DMS 273 treated with DMSO at 0.1 percent for 48 hours (cell line): ENCODE data around the gene ADD2.
A peak's percentile ranks its signal among the peaks of the same experiment; 100 is the strongest.
"Not testable (repeated sequence)": the region's sequence is repeated elsewhere in the genome, so short reads cannot be mapped to it uniquely, and the experiment has no call there.

Source experiments
- DNase-seq: peaks from one replicate; lab custom pipeline; 2025; lab: John Stamatoyannopoulos, UW

The ADD2 gene

DNA sequence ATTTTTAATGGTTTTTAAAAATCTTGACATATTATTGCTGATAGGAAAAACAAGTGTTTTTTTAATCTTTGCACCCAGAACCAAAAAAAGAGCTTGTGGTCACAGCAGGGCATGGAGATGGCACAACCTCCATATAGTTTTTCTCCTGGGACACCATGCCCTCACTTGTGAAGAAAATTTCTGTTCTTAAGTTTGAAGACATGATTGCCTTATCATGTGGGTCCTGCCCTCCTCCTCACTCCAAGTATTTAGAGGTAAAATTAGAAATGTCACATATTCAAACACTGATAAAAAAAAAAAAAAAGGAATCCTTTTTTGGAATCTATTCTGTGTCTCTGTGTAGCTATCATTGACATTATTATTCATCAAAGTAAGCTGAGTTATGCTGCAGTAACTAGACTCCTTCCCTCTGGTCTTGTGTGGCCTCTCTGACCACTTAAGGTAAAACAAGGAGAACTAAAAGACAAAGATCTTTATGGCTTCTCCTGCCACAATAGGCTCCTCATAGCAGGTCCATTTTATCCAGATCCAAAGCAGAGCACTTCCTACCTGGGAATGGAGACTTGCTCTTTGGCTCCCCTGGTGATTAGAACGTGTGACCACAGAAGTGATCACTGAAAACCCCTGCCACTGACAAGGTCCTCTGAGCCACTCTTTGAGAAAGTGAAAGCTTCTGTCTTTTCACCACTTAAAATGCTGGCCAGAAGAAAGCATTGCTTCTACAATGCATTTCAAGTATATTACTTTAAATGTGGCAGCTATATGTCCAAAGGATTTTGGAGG, 19.8 kb downstream of the ADD2 start:
- DNase-seq = no peak

DNA sequence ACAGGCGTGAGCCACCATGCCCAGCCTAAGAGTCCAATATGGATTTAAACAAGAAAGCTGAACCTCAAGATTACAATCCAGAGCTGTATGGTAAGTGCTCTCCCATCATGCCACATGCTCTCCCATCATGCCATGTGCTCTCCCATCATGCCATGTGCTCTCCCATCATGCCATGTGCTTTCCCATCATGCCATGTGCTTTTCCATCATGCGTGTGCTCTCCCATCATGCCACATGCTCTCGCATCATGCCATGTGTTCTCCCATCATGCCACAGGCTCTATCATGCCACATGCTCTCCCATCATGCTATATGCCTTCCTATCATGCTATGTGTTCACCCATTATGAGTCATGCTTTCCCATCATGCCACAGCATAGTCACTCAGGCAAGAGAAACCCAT, 20.7 kb downstream of the ADD2 start:
- no peak for DNase-seq

DNA sequence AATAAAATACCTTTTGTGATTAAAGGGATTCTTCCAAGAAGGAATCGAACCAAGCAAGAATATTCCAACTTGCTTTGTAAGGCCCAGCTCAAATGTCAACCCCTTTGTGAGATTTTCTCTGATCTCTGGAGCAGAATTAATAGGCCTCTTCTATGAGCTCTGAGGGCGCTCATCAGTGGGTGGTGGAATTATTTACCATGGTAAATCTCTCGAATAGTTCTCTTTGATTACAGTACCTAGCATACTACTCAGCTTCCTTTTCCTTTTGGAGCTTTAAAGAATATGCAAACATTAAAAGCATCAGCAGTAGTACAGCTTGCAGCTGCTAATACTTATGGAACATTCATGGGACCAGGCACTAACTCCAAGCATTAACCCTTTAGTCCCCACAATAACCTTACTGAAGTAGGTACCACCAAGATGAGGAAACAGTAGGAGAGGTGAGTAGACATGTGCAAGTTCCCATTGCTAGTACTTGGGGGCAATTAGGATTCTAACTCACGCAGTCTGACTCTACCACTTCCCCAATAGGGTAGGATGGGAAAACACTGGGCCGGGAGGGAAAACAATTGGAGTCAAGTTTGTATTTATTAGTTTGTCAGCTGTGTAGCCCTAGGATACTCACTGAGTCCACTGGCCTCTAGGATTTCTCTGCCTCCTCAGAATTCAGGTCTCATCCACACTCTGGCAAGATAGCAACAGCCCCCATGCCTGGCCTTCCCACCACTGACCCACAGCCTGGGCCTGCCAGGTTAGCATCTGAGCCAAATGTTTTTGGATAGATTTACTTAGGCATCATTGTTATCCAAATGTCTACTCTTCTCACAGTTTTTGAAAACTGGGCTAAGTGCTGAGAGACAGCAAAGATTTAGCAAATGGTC, 21.7 kb downstream of the ADD2 start:
- DNase-seq = no peak

DNA sequence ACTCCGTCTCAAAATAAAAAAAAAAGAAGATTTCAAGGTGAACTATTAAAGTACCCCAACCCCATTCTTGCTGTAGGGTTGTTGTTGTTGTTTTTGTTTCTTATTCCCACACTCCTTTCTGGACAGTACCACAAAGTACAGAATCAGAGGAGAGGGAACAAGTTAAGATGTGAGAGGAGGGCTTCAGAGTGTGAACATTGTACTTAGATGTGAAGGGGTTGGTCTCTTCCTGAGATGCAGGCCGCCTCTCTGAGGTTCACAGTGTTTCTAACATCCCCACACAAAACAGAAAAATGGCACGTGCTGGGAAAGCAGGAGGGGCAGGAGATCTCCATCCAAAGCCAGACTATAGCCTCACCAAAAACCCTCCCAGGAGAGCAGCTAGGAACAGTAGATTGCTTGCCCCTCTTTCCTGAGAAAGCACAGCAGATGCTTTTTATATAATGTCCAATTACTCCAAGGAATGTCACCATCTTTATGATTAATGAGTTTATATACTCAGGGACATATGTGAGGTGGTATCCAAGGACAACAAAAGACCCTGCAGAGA, 22.6 kb downstream of the ADD2 start:
- no peak for DNase-seq

DNA sequence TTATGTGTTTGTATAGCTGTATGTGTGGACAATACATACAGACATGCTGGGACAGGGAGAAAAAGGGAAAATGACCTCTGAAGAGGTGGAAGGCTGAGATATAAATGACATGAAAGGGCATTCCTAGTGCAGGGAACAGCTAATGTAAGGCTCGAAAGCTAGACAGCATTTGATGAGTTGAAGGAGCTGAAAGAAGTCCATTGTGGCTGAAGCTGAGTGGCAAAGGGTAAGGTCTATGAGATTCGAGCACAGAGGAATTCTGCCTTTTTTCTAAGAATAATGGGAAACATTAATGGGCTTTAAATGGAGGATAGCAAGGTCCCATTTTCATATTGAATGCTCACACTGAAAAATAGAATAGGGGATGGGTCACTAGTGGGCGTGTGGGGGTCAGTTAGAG, 23.6 kb downstream of the ADD2 start:
- no peak for DNase-seq

DNA sequence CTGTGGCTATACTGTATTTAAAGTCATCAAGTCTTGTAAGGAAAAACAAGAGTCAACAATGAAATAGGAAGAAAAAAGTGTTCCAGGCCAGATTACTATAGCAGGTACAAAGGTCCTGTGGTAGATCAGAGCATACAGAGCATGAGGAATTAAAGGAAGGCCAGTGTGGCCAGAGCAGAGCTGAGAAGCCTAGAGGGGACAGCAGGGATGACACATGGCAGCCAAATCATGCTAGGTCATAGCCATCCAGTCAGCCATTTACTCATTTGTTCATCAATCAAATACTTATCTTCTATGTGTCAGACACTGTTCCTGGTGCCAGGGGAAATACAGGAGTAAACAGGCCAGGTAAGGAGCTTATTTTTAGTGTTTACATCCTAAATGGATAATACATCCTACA, 24.3 kb downstream of the ADD2 start:
- DNase-seq = no peak

DNA sequence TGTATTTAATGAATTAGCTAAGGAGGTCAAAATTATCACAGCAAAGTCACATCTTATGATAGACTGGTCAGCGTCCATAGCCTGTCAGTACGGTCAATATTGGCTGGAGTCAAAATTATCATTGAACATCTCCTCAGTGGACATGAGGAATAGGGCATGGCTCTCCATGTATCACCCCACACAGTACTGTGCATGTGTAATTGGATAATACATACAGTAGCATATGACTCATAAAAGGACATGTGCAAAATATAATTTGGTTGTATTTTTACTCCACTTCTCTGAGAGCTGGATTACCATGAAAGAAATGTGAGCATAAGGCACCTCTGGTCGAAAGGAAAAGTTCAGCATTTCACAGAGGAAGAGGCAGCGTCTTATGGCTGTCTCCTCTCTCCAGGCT, 24.9 kb downstream of the ADD2 start:
- DNase-seq = no peak

DNA sequence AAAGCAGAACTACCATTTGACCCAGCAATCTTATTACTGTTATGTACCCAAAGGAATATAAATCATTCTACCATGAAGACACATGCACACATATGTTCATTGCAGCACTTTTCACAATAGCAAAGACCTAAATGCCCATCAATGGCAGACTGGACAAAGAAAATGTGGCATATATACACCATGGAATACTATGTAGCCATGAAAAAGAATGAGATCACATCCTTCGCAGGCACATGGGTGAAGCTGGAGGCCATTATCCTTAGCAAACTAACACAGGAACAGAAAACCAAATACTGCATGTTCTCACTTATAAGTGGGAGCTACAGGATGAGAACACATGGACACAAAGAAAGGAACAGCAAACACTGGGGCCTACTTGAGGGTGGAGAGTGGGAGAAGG, 28.5 kb downstream of the ADD2 start:
- DNase-seq = not testable (repeated sequence)

DNA sequence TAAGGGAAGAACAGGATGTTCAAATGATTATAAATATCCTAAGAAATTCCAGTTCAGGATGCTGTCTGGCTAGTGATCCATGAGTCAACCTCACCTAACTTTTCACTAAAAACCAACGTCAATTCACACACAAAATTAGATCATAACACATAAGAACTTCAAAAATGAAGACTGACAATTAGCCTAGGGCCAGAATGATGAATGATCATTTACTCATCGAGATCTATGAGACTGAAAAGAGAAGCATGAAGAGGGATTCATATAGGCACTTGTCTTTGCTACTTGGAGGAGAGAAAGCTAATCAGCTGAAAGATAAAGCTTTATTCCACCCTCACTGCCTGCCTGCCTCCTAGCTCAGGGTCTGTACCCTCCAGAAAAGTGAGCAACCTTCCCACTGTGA, 29.8 kb downstream of the ADD2 start:
- DNase-seq = no peak

DNA sequence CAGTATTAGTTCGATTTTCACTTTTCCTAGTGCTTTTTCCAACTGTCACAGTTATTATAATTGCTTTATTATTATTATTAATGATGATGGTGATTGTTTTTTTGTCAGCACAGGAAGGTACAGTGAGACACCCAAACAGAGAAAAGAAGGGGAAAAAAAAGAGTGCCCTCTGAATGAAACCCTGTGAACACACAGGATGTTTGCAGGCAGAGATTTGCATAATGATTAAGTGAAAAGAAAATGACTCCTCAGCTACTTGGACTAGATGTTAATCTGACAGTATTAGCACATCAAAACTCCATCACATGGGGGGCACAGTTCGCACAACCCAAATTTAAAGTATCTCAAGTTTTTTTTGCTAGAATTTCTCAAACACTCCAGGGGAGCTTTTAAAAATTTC, 32.9 kb downstream of the ADD2 start:
- DNase-seq = no peak

DNA sequence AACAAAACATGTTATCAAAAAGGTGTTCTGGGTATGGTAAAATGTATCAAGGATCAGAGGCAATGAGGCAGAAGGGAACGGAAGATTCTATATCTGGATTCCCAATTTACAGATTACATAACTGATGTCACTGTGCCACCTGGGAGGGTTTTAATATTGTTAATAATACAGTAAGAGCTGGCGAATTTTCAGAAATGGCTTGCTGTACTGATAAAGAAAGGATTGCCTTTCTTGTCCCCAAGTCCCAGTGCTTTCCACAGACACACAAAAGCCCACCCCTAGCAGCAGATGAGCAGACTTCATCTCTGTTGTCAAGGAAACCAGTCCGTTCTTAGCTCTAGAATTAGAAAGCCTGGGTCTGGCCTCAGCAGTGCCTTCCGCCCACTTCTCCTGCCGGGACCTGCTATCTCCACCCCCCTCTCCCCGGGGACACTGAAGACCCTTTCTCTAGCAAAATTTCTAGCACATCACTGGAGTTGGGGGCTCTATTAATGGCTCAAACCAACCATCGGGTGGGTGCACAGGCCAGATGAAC, 34.3 kb downstream of the ADD2 start:
- DNase-seq = no peak

DNA sequence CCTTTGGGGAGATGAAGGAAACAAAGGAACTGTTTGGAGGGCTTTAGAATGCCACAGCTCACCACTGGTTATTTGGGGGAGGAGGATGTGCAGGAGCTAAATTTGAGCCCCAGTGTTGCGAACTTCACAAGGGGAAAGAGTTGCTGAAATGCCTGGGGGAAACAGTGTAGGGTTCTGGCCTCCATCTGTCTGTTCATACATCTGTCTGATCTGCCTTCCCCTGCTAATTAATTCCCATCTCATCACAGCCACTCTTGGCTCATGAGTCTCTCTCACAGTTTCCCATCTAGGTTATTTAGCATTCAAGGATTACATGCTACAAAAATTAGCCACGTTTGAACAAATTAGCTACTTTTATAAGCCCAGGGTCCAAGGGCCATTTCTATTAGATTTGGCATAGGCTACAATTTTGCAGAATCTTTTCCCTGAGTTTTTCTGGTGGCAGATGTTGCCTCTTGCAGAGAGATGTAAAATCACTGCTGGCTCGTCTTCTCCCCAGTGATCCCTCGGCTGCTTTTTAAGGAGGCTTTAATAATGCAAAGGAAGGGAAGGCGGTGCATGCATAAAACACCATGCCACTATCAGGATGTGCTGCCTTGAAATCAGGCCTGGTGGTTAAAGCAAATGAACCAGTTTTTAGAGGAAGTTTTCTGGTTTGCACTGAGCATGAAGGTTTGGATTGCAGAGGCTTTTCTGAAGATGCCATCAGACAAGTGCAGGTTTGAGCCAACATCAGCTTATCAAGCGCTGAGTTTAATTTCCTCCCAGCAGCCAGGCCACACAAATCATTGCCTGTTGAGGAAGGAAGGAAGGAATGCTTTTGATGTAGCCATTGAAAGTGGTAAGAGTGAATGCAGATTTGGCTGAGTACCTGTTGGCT, 35.0 kb downstream of the ADD2 start:
- peak; percentile 58 for DNase-seq

DNA sequence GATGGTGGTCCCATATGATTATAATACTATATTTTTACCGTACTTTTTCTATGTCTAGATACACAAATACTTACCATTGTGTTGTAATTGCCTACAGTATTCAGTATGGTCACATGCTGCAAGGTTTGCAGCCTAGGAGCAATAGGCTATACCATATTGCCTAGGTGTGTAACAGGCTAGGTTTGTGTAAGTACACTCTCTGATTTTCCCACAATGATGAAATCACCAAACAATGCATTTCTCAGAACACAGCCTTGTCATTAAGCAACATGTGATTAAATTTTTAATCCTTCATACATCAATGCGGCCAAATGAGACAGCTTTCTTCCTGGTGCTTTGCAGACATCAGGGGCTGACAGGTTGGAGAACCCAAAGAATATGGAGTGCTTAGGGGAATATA, 37.3 kb downstream of the ADD2 start:
- no peak for DNase-seq

DNA sequence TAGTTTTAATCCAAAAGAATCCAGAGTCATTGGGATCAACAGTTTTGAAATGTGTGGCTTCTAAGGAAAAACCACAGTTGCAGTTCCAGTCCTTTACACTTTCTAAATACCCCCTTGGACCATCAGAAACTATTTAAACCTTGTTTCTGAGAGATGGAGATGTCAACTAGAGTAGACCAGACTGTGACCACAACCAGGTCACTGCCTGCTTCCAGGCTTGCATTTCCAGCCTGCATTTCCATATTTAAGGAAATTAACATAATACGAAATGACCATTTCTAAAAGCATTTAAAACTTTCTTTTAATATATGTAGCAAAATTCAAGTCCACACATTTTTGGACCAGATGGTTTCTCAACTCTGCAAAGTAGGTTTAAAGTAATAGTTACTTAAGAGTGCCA, 38.4 kb downstream of the ADD2 start:
- DNase-seq = no peak

DNA sequence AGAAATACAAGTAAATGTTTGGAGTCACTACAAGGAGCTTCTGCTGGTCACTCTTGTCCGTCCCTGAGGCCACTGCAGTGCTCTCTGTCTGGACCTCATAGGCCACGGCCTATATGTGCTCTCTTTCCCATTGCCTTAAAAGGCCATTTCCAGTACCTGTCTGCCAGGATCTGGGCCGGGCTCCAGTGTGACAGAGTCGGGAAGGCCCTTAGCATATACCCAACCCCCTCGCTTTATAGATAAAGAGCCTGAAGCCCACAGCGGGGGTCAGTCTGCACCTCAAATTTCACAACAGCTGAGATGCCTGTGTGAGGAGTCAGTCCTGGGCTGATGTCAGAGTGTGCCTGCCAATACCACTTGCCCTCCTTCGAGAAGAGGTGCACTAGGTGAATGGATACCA, 39.9 kb downstream of the ADD2 start:
- no peak for DNase-seq

DNA sequence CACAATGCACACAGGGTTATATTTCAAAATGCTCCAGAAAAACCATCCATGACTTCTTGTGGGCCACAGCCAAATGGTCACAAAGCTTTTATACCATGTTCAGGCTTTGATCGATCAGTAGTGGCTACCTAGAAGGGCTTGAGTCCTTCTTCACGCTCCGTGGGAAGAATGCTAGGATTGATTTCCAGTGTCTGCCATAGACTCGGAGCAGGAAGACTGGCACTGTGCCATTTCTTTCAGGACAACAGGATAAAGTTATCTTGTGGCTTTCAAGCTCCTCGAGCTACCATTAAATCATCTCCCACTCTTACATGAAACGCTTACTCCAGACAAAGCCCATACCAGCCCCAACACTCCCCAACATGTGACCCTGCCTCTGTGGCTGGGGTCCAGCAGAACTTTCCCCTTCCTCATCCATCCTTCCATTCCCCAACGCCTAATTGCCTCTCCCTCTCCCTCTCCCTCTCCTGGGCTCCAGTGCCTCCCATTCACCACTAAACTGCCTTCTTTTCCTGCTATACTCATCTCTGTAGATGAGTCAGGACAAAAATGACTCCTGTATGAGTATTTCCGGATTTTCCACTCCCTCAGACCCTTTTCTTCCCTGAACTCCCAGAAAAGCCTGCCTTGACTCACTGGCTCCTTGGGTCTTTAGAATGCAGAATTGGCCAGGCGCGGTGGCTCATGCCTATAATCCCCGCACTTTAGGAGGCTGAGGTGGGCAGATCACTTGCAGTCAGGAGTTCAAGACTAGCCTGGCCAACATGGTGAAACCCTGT, 40.9 kb downstream of the ADD2 start:
- no peak for DNase-seq

DNA sequence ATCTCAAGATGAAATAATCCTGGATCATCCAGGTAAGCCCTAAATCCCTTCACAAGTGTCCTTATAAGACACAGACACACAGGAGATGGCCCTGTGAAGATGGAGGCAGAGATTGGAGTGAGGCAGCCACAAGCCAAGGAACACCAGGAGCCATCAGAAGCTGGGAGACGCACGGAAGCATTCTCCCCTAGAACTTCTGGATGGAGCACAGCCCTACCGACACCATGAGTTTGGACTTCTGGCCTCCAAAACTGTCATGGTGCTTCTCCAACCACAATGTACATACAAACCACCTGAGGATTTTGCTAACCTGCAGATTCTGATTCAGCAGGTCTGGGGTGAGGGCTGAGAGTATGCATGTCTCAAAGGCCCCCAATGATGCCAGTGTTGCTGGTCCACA, 42.5 kb downstream of the ADD2 start:
- no peak for DNase-seq

DNA sequence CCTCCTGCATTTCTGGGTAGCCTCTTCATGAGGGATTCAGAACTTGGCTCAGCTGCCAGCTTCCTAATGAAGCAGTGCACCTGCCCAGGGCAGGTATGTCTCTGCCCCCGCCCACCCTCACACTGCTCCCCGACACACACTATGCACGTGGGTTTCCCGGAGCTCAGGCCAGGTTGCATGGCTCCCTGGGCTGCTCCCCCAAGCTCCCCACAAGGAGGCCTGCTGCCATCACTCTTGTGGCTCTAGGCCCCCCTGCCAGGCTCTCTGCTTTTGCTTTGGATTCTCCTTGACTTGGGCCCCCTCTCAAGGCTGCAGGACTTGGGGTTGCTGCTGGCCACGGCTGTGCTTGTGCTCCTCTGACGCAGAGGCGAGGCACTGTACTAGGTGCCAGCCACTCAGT, 43.6 kb downstream of the ADD2 start:
- no peak for DNase-seq

DNA sequence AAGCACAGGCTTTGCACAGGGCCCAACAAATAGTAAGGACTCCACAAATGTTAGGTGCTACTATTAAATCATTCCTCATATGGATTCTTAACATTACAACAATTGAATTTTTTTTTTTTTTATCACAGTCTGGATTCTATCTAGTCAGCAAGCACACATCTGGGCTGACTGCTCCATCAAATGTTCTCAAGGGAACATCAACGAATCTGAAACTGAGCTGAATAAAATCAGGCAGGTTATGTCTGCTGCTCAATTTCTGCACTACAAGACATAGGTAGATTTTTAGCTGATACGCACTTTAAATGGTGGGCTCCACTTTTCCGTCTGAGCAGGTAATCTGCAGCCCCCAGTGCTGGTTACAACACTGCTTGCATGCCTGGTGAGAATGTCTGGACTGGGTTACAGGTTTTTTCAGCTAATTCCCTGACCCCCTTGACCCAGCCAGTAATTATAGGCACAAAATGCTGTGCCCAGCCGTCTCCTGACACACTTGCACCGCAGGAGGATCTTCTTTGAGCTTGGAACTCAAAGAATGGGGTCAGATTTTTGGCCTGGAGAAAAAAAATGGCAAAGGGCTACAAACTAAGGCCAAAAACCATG, 44.6 kb downstream of the ADD2 start:
- no peak for DNase-seq

DNA sequence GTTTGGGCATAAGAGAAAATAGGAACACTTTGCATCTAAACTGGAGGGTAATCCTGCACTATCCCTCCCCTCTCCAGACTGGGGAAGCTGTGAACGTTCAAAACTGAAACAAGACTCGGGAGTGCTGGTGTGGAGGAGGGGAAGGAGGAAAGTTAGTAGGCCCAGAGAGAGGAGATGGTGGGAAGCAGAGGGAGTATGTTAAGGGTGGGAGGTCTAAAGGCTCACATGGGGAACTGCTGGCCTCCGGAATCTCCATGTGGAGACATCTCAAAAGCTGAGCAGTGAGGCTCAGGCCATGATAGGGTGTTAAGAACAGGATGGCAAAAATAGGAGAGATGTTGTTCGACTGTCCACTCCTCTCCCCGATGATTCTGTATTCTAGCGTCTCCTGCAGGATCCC, 47.9 kb downstream of the ADD2 start:
- no peak for DNase-seq

DNA sequence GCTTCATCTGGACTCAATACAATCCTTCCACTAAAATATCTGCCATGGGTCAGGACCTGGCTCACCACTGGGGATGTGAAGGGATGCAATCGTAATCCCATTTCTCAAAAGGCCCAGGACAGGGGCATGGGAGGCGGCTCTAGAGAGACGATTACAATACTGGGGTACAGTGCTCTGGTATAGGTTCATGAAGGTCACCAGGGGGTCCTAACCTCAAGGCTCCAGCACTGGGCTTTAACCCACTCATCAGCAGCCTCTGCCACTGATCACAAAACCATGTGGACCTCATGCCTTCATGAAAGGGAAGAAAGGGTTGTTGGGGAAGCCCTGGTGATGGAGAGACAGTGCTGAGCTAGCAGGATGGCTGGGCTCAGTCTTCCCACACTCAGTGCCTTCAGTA, 48.8 kb downstream of the ADD2 start:
- DNase-seq = no peak
